ENCODE results near the gene CAPN2. TPM values are rescaled to one million over a fixed set of nuclear protein-coding genes. Genes with fewer than 3 reads are reported as not detected.

Gene CAPN2
- total RNA-seq, 1 donor from 2014 or later, result 120 TPM

DNA sequence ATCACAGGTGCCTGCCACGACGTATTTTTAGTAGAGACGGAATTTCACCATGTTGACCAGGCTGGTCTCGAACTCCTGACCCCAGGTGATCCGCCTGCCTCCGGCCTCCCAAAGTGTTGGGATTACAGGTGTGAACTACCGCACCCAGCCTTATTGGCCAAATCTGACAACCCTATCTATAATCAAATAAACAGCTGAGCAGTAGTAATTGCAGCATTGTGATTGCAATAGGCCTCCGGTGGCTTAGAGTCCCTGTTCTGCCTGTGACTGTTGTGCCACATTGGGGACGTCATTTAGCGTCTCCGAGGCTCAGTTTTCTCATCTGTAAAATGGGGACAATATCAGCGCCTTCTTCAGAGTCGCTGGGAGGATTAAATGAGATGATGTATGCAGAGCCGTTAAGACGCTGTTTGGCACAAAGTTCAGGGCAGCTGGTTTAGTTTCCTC lies 569 bp upstream of the CAPN2 start:
- TF ChIP-seq, protein P1, sequence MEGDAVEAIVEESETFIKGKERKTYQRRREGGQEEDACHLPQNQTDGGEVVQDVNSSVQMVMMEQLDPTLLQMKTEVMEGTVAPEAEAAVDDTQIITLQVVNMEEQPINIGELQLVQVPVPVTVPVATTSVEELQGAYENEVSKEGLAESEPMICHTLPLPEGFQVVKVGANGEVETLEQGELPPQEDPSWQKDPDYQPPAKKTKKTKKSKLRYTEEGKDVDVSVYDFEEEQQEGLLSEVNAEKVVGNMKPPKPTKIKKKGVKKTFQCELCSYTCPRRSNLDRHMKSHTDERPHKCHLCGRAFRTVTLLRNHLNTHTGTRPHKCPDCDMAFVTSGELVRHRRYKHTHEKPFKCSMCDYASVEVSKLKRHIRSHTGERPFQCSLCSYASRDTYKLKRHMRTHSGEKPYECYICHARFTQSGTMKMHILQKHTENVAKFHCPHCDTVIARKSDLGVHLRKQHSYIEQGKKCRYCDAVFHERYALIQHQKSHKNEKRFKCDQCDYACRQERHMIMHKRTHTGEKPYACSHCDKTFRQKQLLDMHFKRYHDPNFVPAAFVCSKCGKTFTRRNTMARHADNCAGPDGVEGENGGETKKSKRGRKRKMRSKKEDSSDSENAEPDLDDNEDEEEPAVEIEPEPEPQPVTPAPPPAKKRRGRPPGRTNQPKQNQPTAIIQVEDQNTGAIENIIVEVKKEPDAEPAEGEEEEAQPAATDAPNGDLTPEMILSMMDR (conservative IDR thresholded peaks at IDR 0.05), result no peak
- Mint-ChIP-seq H3K36me3 (no peaks in the 10 kb centered on the region), H3K4me1 (ENCODE audit: unreplicated experiment) (peaks cover 36% of the 10 kb centered on the region), H3K9me3 (no peaks in the 10 kb centered on the region), H3K4me3 (peak overlapping the region; percentile 76), H3K27me3 (peaks cover 3% of the 10 kb centered on the region), H3K27ac (peak overlapping the region; percentile 17)
- DNase-seq (ENCODE audit: extremely low spot score, unreplicated experiment), result no peak

DNA sequence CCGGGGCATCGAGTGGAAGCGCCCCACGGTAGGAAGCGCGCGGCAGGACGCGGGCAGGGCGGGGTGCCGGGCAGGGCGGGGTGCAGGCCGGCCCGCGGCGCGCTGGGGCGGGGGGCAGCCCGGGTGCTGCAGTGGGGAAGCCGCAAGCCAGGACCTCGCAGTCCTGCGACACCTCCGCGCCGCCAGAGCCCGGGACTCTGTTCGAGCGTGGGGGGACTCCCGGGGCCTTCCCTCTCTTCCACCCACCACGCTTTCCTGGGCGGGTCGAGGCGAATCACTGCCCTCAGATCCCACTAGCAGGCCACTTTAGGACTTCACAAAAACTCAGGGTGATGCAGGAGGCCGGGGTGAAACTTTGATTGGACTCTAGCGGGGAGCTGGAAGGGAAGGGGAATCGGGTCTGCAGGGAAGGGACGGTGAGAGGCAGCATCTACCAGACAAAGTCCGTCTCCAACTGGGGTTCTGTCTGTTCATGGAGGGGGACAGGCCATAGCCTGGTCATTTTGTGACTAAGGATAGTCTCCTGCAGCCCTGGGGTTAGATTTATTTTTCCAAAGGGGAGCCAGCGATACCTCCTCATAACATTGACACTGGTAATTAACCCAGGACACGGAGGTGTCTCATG lies 623 bp downstream of the CAPN2 start:
- Mint-ChIP-seq H3K4me1 (ENCODE audit: unreplicated experiment) (peaks cover 33% of the 10 kb centered on the region), H3K27ac (peak overlapping the region; percentile 81), H3K9me3 (no peaks in the 10 kb centered on the region), H3K36me3 (peaks cover 5% of the 10 kb centered on the region), H3K4me3 (peak overlapping the region; percentile 86), H3K27me3 (peaks cover 2% of the 10 kb centered on the region)
- TF ChIP-seq, protein P1 (conservative IDR thresholded peaks at IDR 0.05), result no peak
- DNase-seq (ENCODE audit: extremely low spot score, unreplicated experiment), result no peak

DNA sequence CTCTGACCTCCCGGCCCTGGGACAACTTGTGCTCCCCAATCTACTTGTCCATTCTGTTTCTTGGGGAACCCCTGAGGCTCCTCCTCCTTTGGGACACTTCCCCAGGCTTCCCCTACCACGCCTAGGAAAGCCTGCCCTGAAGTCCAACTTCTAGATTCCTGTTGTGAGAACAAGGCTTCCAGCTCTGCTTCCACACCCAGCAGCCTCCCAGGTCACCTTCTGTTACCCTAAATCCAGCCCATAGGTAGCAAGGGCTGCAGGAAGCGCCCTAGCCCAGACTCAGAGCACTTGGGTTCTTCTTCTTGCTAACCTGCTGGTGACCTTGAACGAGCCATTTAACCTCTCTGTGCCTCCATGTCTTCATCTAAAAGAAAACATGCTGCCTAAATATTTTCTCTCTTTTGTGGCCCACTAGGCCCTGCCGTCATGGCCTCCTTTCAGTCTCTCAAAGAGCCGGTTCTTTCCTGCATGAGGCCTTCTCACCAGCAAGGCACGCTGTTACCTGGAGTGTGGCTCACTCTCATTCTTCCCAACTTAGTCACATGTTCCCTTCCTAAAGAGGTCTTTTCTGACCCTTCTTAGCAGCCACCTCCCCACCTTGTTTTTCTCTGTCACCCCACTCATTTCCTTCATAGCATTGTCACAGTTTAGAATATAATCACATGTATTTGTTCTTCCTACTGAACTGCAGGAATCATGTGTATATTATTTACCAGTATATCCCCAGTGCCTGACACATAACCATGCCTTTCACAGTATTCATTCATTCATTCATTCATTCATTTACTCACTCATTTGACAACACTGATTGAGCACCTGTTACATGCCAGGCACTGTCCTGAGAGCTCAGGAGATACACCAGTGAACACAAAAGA lies 1.4 kb downstream of the CAPN2 start:
- Mint-ChIP-seq H3K4me1 (ENCODE audit: unreplicated experiment) (peaks cover 34% of the 10 kb centered on the region), H3K27ac (peak overlapping the region; percentile 81), H3K36me3 (peaks cover 7% of the 10 kb centered on the region), H3K4me3 (peak overlapping the region; percentile 86), H3K27me3 (no peaks in the 10 kb centered on the region), H3K9me3 (no peaks in the 10 kb centered on the region)
- no peak for DNase-seq (ENCODE audit: extremely low spot score, unreplicated experiment)
- TF ChIP-seq, protein P1 (conservative IDR thresholded peaks at IDR 0.05), result no peak

DNA sequence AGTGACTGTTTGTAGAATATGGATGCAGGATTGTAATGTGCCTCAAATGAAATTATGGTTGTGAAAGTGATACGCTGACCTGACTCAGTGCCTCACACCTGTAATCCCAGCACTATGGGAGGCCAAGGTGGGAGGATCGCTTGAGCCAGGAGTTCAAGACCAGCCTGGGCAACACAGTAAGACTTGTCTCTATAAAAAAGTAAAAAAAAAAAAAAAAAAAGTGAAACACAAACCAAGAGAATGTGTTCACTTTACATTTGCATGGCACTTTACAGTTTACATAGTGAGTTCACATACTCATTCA lies 2.0 kb downstream of the CAPN2 start:
- H3K4me1 Mint-ChIP-seq (ENCODE audit: unreplicated experiment), result peaks cover 37% of the 10 kb centered on the region
- DNase-seq (ENCODE audit: extremely low spot score, unreplicated experiment), result no peak
- H3K27me3 Mint-ChIP-seq, result no peaks in the 10 kb centered on the region
- H3K4me3 Mint-ChIP-seq, result peak overlapping the region; percentile 86
- TF ChIP-seq, protein P1 (conservative IDR thresholded peaks at IDR 0.05), result no peak
- peaks cover 10% of the 10 kb centered on the region for H3K36me3 Mint-ChIP-seq
- no peak overlapping the region for H3K27ac Mint-ChIP-seq
- no peaks in the 10 kb centered on the region for H3K9me3 Mint-ChIP-seq

DNA sequence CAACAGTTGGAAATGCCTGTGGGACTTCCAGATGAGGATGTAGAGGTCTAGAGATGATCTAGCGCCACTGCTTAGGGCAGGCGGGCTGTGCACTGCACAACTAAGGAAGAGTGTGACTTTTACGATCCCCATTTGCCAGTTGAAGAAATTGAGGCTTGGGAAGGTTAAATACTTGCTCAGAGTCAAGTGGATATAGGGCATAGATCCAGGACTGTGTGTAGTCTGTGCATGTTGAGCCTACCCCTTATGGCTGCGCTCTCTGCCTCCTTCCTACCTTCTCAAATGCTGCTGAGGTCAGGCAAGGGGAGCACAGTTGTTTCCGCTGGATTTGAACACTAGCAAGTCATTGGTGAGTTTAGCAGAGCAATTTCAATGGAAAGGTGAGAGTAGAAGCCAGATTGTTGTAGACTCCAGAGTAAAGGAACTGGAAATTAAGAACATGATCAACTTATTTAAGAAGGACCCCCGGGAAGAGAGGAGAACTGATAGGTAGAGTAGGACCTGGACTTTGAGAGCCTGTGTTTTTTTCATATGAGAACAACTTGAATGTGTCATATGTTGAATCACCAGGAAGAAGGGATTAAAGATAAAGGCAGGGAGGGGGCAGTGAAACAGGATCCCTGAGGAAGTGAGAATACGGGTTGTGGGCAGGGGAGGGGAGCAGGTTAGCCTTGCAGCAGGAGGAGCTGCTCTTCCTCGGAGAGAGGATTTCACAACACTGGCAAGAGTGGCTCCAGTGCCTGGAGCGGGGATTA lies 2.7 kb downstream of the CAPN2 start:
- peaks cover 13% of the 10 kb centered on the region for H3K36me3 Mint-ChIP-seq
- TF ChIP-seq, protein P1 (conservative IDR thresholded peaks at IDR 0.05), result no peak
- no peaks in the 10 kb centered on the region for H3K9me3 Mint-ChIP-seq
- H3K27me3 Mint-ChIP-seq, result no peaks in the 10 kb centered on the region
- peak overlapping the region; percentile 53 for H3K4me3 Mint-ChIP-seq
- H3K27ac Mint-ChIP-seq, result peak overlapping the region; percentile 57
- peaks cover 37% of the 10 kb centered on the region for H3K4me1 Mint-ChIP-seq (ENCODE audit: unreplicated experiment)
- no peak for DNase-seq (ENCODE audit: extremely low spot score, unreplicated experiment)

Data from type B pancreatic cell (in vitro differentiated cells).